Measurements from ENCODE around the gene GDAP1L1. TPM values are rescaled to one million over a fixed set of nuclear protein-coding genes. Genes with fewer than 3 reads are reported as not detected.

GDAP1L1 gene
- polyA plus RNA-seq, 1 donor from 2014 or later = 216 TPM

- Histone ChIP-seq H3K27me3 (ENCODE audit: insufficient read depth, low read depth, low read length) (no peaks in the 10 kb centered on the region), H3K4me2 (ENCODE audit: low read length) (no peak overlapping the region), H3K27ac (ENCODE audit: low read length) (no peak overlapping the region), H3K4me3 (ENCODE audit: low read length) (no peak overlapping the region), H4K20me1 (ENCODE audit: insufficient read depth) (no peaks in the 10 kb centered on the region), H2AFZ (ENCODE audit: low read depth, low read length) (no peak overlapping the region), H3K79me2 (replicated peaks; ENCODE audit: insufficient read depth, low read length) (no peaks in the 10 kb centered on the region), H3K9ac (ENCODE audit: low read length) (no peak overlapping the region), H3K36me3 (ENCODE audit: insufficient read depth, low read length) (no peaks in the 10 kb centered on the region), H3K9me3 (ENCODE audit: low read length) (no peaks in the 10 kb centered on the region), H3K9me2 (ENCODE audit: insufficient read depth, low read length) (no peaks in the 10 kb centered on the region), H3F3A (ENCODE audit: insufficient read depth, low read length, poor library complexity, severe bottlenecking) (no peaks in the 10 kb centered on the region)
- TF ChIP-seq EP300 (conservative IDR thresholded peaks at IDR 0.05; ENCODE audit: poor library complexity, severe bottlenecking) (no peak), SMC3 (conservative IDR thresholded peaks at IDR 0.05; ENCODE audit: poor library complexity) (no peak), EZH2 (IDR thresholded peaks at IDR 0.05; ENCODE audit: borderline replicate concordance, insufficient read depth, low read length, poor library complexity, severe bottlenecking) (no peak), POLR2AphosphoS5 (IDR thresholded peaks at IDR 0.05) (no peak)
These were observed 57.3 kb downstream of the GDAP1L1 start for GRCh38 chr20:44304383-44304782.

GRCh38 chr20:44306927-44307326 is 59.8 kb downstream of the GDAP1L1 start:
- TF ChIP-seq CTCF (IDR thresholded peaks at IDR 0.05; ENCODE audit: poor library complexity, severe bottlenecking) = no peak
- TF ChIP-seq EP300 (conservative IDR thresholded peaks at IDR 0.05; ENCODE audit: poor library complexity, severe bottlenecking) = no peak
- no peak for TF ChIP-seq MXI1 (conservative IDR thresholded peaks at IDR 0.05; ENCODE audit: poor library complexity, severe bottlenecking)
- no peak for TF ChIP-seq REST (IDR thresholded peaks at IDR 0.05; ENCODE audit: borderline replicate concordance)
- TF ChIP-seq RAD21 (conservative IDR thresholded peaks at IDR 0.05) = no peak
- TF ChIP-seq SMC3 (conservative IDR thresholded peaks at IDR 0.05; ENCODE audit: poor library complexity) = no peak
- TF ChIP-seq POLR2AphosphoS5 (IDR thresholded peaks at IDR 0.05) = no peak
- TF ChIP-seq EZH2 (IDR thresholded peaks at IDR 0.05; ENCODE audit: borderline replicate concordance, insufficient read depth, low read length, poor library complexity, severe bottlenecking) = no peak
- no peak for TF ChIP-seq TAF1 (IDR thresholded peaks at IDR 0.05; ENCODE audit: low read depth)

More at GRCh38 chr20:44306927-44307326, 59.8 kb downstream of the GDAP1L1 start:
- no peak overlapping the region for H2AFZ ChIP-seq (ENCODE audit: low read depth, low read length)
- H3K36me3 ChIP-seq (ENCODE audit: insufficient read depth, low read length) = no peaks in the 10 kb centered on the region
- no peak overlapping the region for H3K9ac ChIP-seq (ENCODE audit: low read length)
- H3F3A ChIP-seq (ENCODE audit: insufficient read depth, low read length, poor library complexity, severe bottlenecking) = no peaks in the 10 kb centered on the region
- H3K27ac ChIP-seq (ENCODE audit: low read length) = no peak overlapping the region
- peaks cover 4% of the 10 kb centered on the region for H3K79me2 ChIP-seq (replicated peaks; ENCODE audit: insufficient read depth, low read length)
- no peaks in the 10 kb centered on the region for H3K9me2 ChIP-seq (ENCODE audit: insufficient read depth, low read length)
- H3K9me3 ChIP-seq (ENCODE audit: low read length) = no peaks in the 10 kb centered on the region
- no peaks in the 10 kb centered on the region for H4K20me1 ChIP-seq (ENCODE audit: insufficient read depth)
- no peak overlapping the region for H3K4me3 ChIP-seq (ENCODE audit: low read length)
- no peaks in the 10 kb centered on the region for H3K27me3 ChIP-seq (ENCODE audit: insufficient read depth, low read depth, low read length)
- no peak overlapping the region for H3K4me2 ChIP-seq (ENCODE audit: low read length)

All from neural cell (in vitro differentiated cells).